Loucy (cell line): Measurements from ENCODE around the gene NPB.
A peak's percentile ranks its signal among the peaks of the same experiment; 100 is the strongest.

Experiments
- H2AFZ ChIP-seq: fragments of 200-600 bp; sonication (generic); 2 replicates; pipeline ENCODE4 v1.6.0; 2016; ENCODE audit warnings: antibody characterized with exemption, mild to moderate bottlenecking, low read length, moderate library complexity
- H3F3A ChIP-seq: fragments of 200-600 bp; 2 replicates; pipeline ENCODE4 v1.6.0; 2016; ENCODE audit warnings: antibody characterized with exemption, low read depth, mild to moderate bottlenecking
- H3K27me3 ChIP-seq: fragments of 200-600 bp; sonication (generic); 2 replicates; pipeline ENCODE4 v1.6.1; 2014; ENCODE audit warnings: low read length, mild to moderate bottlenecking; ENCODE audit not compliant: insufficient read depth, poor library complexity, severe bottlenecking
- H3K36me3 ChIP-seq: fragments of 200-600 bp; sonication (generic); 2 replicates; pipeline ENCODE4 v1.6.1; 2016; ENCODE audit warnings: low read length; ENCODE audit not compliant: insufficient read depth
- H3K4me1 ChIP-seq: fragments of 200-600 bp; sonication (generic); 2 replicates; pipeline ENCODE4 v1.5.1; 2014; ENCODE audit warnings: low read length, mild to moderate bottlenecking; ENCODE audit not compliant: insufficient read depth, poor library complexity, severe bottlenecking
- H3K4me2 ChIP-seq: fragments of 200-600 bp; sonication (generic); 2 replicates; pipeline ENCODE4 v1.6.0; 2014; ENCODE audit warnings: antibody characterized with exemption, low read length, low read depth, mild to moderate bottlenecking; ENCODE audit not compliant: poor library complexity, severe bottlenecking
- H3K4me3 ChIP-seq: fragments of 200-600 bp; sonication (generic); 2 replicates; pipeline ENCODE4 v1.5.1; 2014; ENCODE audit warnings: low read length, mild to moderate bottlenecking, mixed read lengths; ENCODE audit not compliant: poor library complexity, severe bottlenecking
- H3K79me2 ChIP-seq: fragments of 200-600 bp; sonication (generic); 2 replicates; pipeline ENCODE4 v1.6.1; 2014; ENCODE audit warnings: low read length; ENCODE audit not compliant: insufficient read depth
- H3K9ac ChIP-seq: fragments of 200-600 bp; sonication (generic); 2 replicates; pipeline ENCODE4 v1.6.0; 2014; ENCODE audit warnings: mild to moderate bottlenecking, low read depth, low read length, moderate library complexity; ENCODE audit not compliant: poor library complexity, severe bottlenecking
- H3K9me2 ChIP-seq: fragments of 200-600 bp; sonication (generic); replicated peaks from 2 replicates; pipeline ENCODE4 v1.6.1; 2016; ENCODE audit warnings: low read depth, low read length, mixed read lengths
- H3K9me3 ChIP-seq: fragments of 200-600 bp; sonication (generic); 2 replicates; pipeline ENCODE4 v1.6.1; 2014; ENCODE audit warnings: mild to moderate bottlenecking, antibody characterized with exemption, low read length, low read depth; ENCODE audit not compliant: insufficient read depth
- H4K20me1 ChIP-seq: fragments of 200-600 bp; sonication (generic); 2 replicates; pipeline ENCODE4 v1.6.0; 2014; ENCODE audit warnings: antibody characterized with exemption, low read length, mild to moderate bottlenecking; ENCODE audit not compliant: insufficient read depth, poor library complexity, severe bottlenecking
- CTCF ChIP-seq: fragments of 200-600 bp; sonication (generic); conservative IDR thresholded peaks from 2 replicates; pipeline ENCODE4 v1.5.1; 2014; ENCODE audit warnings: mild to moderate bottlenecking, antibody characterized with exemption, low read length
- EZH2phosphoT487 ChIP-seq: fragments of 200-600 bp; IDR thresholded peaks from 2 replicates; pipeline ENCODE4 v1.6.1; 2018; ENCODE audit warnings: antibody characterized with exemption, mild to moderate bottlenecking, moderate library complexity, borderline replicate concordance

NPB gene

GRCh38 chr17:81870131-81870980 is 31.7 kb upstream of the NPB start:
- peaks cover 8% of the 10 kb centered on the region; the same call in 1 of the 2 replicates for H3F3A ChIP-seq

GRCh38 chr17:81870981-81871386 is 31.1 kb upstream of the NPB start, which contains the start of gene ARHGDIA:
TSS of gene ARHGDIA (minus strand) at chr17:81871337. CDS start at chr17:81869930, 1,407 bp downstream.
- TF ChIP-seq EZH2phosphoT487 (no peak), CTCF (no peak)
- Histone ChIP-seq H3K4me1 (peaks cover 17% of the 10 kb centered on the region), H3K9ac (peak within 1 kb of the TSS; percentile 100), H3K79me2 (peaks cover 65% of the 10 kb centered on the region), H3K9me3 (no peaks in the 10 kb centered on the region), H3F3A (peaks cover 8% of the 10 kb centered on the region; the same call in 1 of the 2 replicates), H3K36me3 (peaks cover 18% of the 10 kb centered on the region), H3K4me2 (peak within 1 kb of the TSS; percentile 99), H3K9me2 (no peaks in the 10 kb centered on the region), H3K4me3 (peak within 1 kb of the TSS; percentile 95), H4K20me1 (peaks cover 33% of the 10 kb centered on the region), H2AFZ (peak within 1 kb of the TSS; percentile 62), H3K27me3 (peaks cover 4% of the 10 kb centered on the region)

More at GRCh38 chr17:81870131-81870980, 31.7 kb upstream of the NPB start:
- H4K20me1 ChIP-seq: peaks cover 33% of the 10 kb centered on the region
- H3K79me2 ChIP-seq: peaks cover 70% of the 10 kb centered on the region
- H3K9ac ChIP-seq: peak overlapping the region; percentile 97
- no peaks in the 10 kb centered on the region for H3K9me2 ChIP-seq
- H3K36me3 ChIP-seq: peaks cover 18% of the 10 kb centered on the region
- no peak overlapping the region for H2AFZ ChIP-seq
- H3K27me3 ChIP-seq: peaks cover 4% of the 10 kb centered on the region
- H3K4me2 ChIP-seq: peak overlapping the region; percentile 99
- TF ChIP-seq EZH2phosphoT487 (no peak), CTCF (no peak)
- peaks cover 17% of the 10 kb centered on the region for H3K4me1 ChIP-seq
- peak overlapping the region; percentile 86 for H3K4me3 ChIP-seq
- H3K9me3 ChIP-seq: no peaks in the 10 kb centered on the region

DNA sequence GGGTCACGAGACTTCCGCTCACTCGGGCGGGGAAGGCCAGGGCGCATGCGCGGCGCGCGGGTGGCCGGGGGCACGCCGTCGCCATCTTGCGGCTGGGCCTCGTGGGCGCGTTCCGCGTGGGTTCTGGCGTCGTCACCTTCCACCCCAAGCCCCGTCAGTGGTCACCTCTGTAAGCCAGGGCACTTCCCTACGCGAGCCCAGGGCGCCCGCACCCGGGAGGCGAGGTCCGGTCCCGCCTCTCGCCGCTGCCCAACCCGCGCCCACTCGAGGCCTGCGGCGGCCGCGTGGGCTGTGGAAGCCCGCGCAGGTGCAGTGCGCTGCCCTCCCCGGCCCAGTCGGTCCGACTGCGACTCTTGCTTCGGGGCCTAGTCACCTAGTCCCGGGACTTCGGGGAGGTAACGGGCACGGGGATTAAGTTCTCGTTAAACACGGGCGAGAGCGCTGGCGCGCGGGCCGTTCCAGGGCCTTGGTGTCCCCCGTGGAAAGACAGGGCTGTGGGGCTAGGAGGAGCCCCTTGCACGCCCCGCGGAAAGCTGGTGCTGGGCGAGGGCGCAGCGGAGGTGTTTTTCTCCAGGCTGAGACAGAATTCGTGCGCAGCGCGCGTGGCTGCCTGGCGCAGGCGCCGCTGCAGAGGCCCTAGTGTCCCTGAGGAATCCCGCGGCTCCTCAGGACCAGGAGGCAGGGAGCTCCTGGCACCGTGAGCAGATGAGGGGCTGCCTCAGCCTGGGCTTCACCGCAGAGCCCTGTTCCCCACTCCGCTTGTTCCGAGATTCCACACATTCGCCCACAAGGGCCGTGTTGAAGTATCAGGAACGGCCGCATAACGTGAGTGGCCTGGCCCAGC is 30.4 kb upstream of the NPB start:
- H3K9me2 ChIP-seq: no peaks in the 10 kb centered on the region
- H3K36me3 ChIP-seq: peaks cover 18% of the 10 kb centered on the region
- peak overlapping the region; percentile 100 for H3K9ac ChIP-seq
- H3K4me2 ChIP-seq: peak overlapping the region; percentile 84
- H3F3A ChIP-seq: peaks cover 8% of the 10 kb centered on the region; the same call in 1 of the 2 replicates
- H3K4me1 ChIP-seq: peaks cover 17% of the 10 kb centered on the region
- peaks cover 33% of the 10 kb centered on the region for H4K20me1 ChIP-seq
- H2AFZ ChIP-seq: peak overlapping the region; percentile 62
- H3K9me3 ChIP-seq: no peaks in the 10 kb centered on the region
- H3K4me3 ChIP-seq: peak overlapping the region; percentile 95
- H3K27me3 ChIP-seq: peaks cover 4% of the 10 kb centered on the region
- peaks cover 58% of the 10 kb centered on the region for H3K79me2 ChIP-seq
- TF ChIP-seq CTCF (peak; percentile 21; the same call in 1 of the 2 replicates), EZH2phosphoT487 (no peak)
